ENCODE measurements around the gene RRBP1.

RRBP1 gene

GRCh38 chr20:17646961-17647301 is 35.1 kb downstream of the RRBP1 start:
- DNase-seq (ENCODE audit: low read depth) = no peak

- DNase-seq (ENCODE audit: low read depth) = no peak
Measured at GRCh38 chr20:17646209-17646960, 35.7 kb downstream of the RRBP1 start.

GRCh38 chr20:17645546-17646208 is 36.4 kb downstream of the RRBP1 start:
- DNase-seq (ENCODE audit: low read depth) = peak; percentile 18

GRCh38 chr20:17645010-17645409 is 37.0 kb downstream of the RRBP1 start:
- DNase-seq (ENCODE audit: low read depth) = no peak

- no peak for DNase-seq (ENCODE audit: low read depth)
Measured at GRCh38 chr20:17644451-17644850, 37.6 kb downstream of the RRBP1 start.

GRCh38 chr20:17643531-17644188 is 38.4 kb downstream of the RRBP1 start:
- no peak for DNase-seq (ENCODE audit: low read depth)

GRCh38 chr20:17642404-17643269 is 39.4 kb downstream of the RRBP1 start:
- DNase-seq (ENCODE audit: low read depth) = no peak

GRCh38 chr20:17641993-17642392 is 40.0 kb downstream of the RRBP1 start:
- DNase-seq (ENCODE audit: low read depth) = no peak

- no peak for DNase-seq (ENCODE audit: low read depth)
Measured at GRCh38 chr20:17641520-17641964, 40.5 kb downstream of the RRBP1 start.

GRCh38 chr20:17640875-17641378 is 41.1 kb downstream of the RRBP1 start:
- DNase-seq (ENCODE audit: low read depth) = no peak

- DNase-seq (ENCODE audit: low read depth) = no peak
Measured at GRCh38 chr20:17640146-17640874, 41.7 kb downstream of the RRBP1 start.

- DNase-seq (ENCODE audit: low read depth) = no peak
Measured at GRCh38 chr20:17638835-17639407, 43.1 kb downstream of the RRBP1 start.

GRCh38 chr20:17637985-17638640 is 43.9 kb downstream of the RRBP1 start:
- DNase-seq (ENCODE audit: low read depth) = no peak

- no peak for DNase-seq (ENCODE audit: low read depth)
Measured at GRCh38 chr20:17637413-17637780, 44.6 kb downstream of the RRBP1 start.

- DNase-seq (ENCODE audit: low read depth) = no peak
Measured at GRCh38 chr20:17636523-17637412, 45.3 kb downstream of the RRBP1 start.

GRCh38 chr20:17635332-17636244 is 46.5 kb downstream of the RRBP1 start:
- DNase-seq (ENCODE audit: low read depth) = peak; percentile 38

GRCh38 chr20:17634661-17635331 is 47.2 kb downstream of the RRBP1 start:
- no peak for DNase-seq (ENCODE audit: low read depth)
